Glutamatergic neuron (in vitro differentiated cells): Measurements from ENCODE around the gene APBA2. TPM values are rescaled to one million over a fixed set of nuclear protein-coding genes. Genes with fewer than 3 reads are reported as not detected.

ENCODE experiments used
- DNase-seq: peaks from one replicate; pipeline ENCODE4 v3.0.0; 2022
- H3K27ac Mint-ChIP-seq: one replicate; pipeline ENCODE4 v1.8.0; 2020; ENCODE audit warnings: mild to moderate bottlenecking, mixed read lengths, inconsistent platforms; ENCODE audit not compliant: unreplicated experiment
- H3K27me3 Mint-ChIP-seq: one replicate; pipeline ENCODE4 v1.8.0; 2020; ENCODE audit warnings: mild to moderate bottlenecking, moderate library complexity, mixed read lengths, inconsistent platforms; ENCODE audit not compliant: unreplicated experiment
- H3K36me3 Mint-ChIP-seq: one replicate; pipeline ENCODE4 v1.8.0; 2020; ENCODE audit warnings: mild to moderate bottlenecking, mixed read lengths, inconsistent platforms; ENCODE audit not compliant: unreplicated experiment
- H3K4me1 Mint-ChIP-seq: one replicate; pipeline ENCODE4 v1.8.0; 2020; ENCODE audit warnings: mild to moderate bottlenecking, low read depth, mixed read lengths, inconsistent platforms; ENCODE audit not compliant: unreplicated experiment
- H3K4me3 Mint-ChIP-seq: one replicate; pipeline ENCODE4 v1.8.0; 2020; ENCODE audit warnings: mild to moderate bottlenecking, mixed read lengths, inconsistent platforms; ENCODE audit not compliant: unreplicated experiment
- H3K9me3 Mint-ChIP-seq: one replicate; pipeline ENCODE4 v1.8.0; 2020; ENCODE audit warnings: mild to moderate bottlenecking, moderate library complexity, mixed read lengths, inconsistent platforms; ENCODE audit not compliant: unreplicated experiment
- CTCF ChIP-seq: fragments of 200-600 bp; sonication (generic); IDR thresholded peaks from one replicate; pipeline ENCODE4 v1.5.0; 2021; ENCODE audit not compliant: partially characterized antibody, unreplicated experiment
- total RNA-seq: library from RNA; stranded (reverse); fragmentation: NEBNext Ultra II Directional; extraction: Animal tissue kit (Norgen Biotek cat#: 25700); gene quantifications from one replicate; pipeline ENCODE4 v1.2.1, GENCODE V29; 2021; ENCODE audit not compliant: unreplicated experiment

Gene APBA2
- total RNA-seq, 1 donor from 2014 or later = 166 TPM

- H3K36me3 Mint-ChIP-seq = no peaks in the 10 kb centered on the region
- no peak overlapping the region for H3K4me3 Mint-ChIP-seq
- peaks cover 7% of the 10 kb centered on the region for H3K4me1 Mint-ChIP-seq
- H3K27me3 Mint-ChIP-seq = peaks cover 7% of the 10 kb centered on the region
- peak; percentile 19 for DNase-seq
- H3K27ac Mint-ChIP-seq = no peak overlapping the region
- no peak for TF ChIP-seq CTCF
- peaks cover 5% of the 10 kb centered on the region for H3K9me3 Mint-ChIP-seq
Observed at GRCh38 chr15:29125382-29126207, 239.8 kb downstream of the APBA2 start.

- DNase-seq = peak; percentile 17
- Mint-ChIP-seq H3K4me1 (peaks cover 7% of the 10 kb centered on the region), H3K9me3 (peaks cover 5% of the 10 kb centered on the region), H3K27me3 (peaks cover 7% of the 10 kb centered on the region), H3K4me3 (no peak overlapping the region), H3K27ac (no peak overlapping the region), H3K36me3 (no peaks in the 10 kb centered on the region)
- no peak for TF ChIP-seq CTCF
Observed at GRCh38 chr15:29126208-29126536, 240.4 kb downstream of the APBA2 start.

- no peaks in the 10 kb centered on the region for H3K36me3 Mint-ChIP-seq
- H3K4me3 Mint-ChIP-seq = no peak overlapping the region
- peaks cover 7% of the 10 kb centered on the region for H3K9me3 Mint-ChIP-seq
- H3K4me1 Mint-ChIP-seq = peaks cover 11% of the 10 kb centered on the region
- no peak for TF ChIP-seq CTCF
- peaks cover 8% of the 10 kb centered on the region for H3K27me3 Mint-ChIP-seq
- DNase-seq = peak; percentile 35
- H3K27ac Mint-ChIP-seq = no peak overlapping the region
Observed at GRCh38 chr15:29126821-29127461, 241.2 kb downstream of the APBA2 start.

- H3K4me1 Mint-ChIP-seq = peaks cover 10% of the 10 kb centered on the region
- no peak overlapping the region for H3K4me3 Mint-ChIP-seq
- H3K36me3 Mint-ChIP-seq = no peaks in the 10 kb centered on the region
- no peak for TF ChIP-seq CTCF
- no peak overlapping the region for H3K27ac Mint-ChIP-seq
- H3K9me3 Mint-ChIP-seq = peaks cover 7% of the 10 kb centered on the region
- DNase-seq = peak; percentile 18
- peaks cover 8% of the 10 kb centered on the region for H3K27me3 Mint-ChIP-seq
Observed at GRCh38 chr15:29127506-29128430, 242.0 kb downstream of the APBA2 start.
